Measurements from ENCODE around the gene CRIM1. TPM values are rescaled to one million over a fixed set of nuclear protein-coding genes. Genes with fewer than 3 reads are reported as not detected.
A peak's percentile ranks its signal among the peaks of the same experiment; 100 is the strongest.

Gene CRIM1
- total RNA-seq, 4 donors from 2014 or later: 140 to 429 (median 201) TPM

DNA sequence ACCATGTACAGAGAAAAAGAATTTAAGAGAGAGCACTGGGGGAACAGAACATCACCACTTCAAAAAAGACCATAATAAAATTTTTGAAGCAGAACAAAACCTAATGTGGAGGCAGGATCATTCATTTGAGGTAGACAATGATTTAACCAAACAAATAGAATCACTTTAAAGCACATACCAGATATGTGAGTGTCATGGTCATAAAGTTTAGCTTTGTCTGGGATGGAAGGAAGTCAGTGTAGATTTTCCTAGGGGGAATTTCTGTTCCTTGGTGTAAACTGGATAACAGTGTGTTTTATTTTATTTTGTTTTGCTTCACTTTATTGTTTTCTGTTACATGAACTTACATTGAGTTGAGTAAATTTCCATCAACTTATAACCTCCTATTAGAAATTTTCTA is 120.8 kb downstream of the CRIM1 start:
- peaks cover 7 to 49% (median 38%) of the 10 kb centered on the region in 4 donors for H3K36me3 ChIP-seq
- H3K4me1 ChIP-seq: peaks cover 9 to 29% (median 23%) of the 10 kb centered on the region in 4 donors
- no peak overlapping the region for H3K4me3 ChIP-seq
- intact Hi-C loops (cut with DNase I): no loop called here
- DNase-seq (ENCODE audit: extremely low spot score): no peak
- no peak for TF ChIP-seq POLR2A (IDR thresholded peaks at IDR 0.05; ENCODE audit: low read depth)
- TF ChIP-seq, protein P1, sequence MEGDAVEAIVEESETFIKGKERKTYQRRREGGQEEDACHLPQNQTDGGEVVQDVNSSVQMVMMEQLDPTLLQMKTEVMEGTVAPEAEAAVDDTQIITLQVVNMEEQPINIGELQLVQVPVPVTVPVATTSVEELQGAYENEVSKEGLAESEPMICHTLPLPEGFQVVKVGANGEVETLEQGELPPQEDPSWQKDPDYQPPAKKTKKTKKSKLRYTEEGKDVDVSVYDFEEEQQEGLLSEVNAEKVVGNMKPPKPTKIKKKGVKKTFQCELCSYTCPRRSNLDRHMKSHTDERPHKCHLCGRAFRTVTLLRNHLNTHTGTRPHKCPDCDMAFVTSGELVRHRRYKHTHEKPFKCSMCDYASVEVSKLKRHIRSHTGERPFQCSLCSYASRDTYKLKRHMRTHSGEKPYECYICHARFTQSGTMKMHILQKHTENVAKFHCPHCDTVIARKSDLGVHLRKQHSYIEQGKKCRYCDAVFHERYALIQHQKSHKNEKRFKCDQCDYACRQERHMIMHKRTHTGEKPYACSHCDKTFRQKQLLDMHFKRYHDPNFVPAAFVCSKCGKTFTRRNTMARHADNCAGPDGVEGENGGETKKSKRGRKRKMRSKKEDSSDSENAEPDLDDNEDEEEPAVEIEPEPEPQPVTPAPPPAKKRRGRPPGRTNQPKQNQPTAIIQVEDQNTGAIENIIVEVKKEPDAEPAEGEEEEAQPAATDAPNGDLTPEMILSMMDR (IDR thresholded peaks at IDR 0.05): no peak
- TF ChIP-seq POLR2AphosphoS5 (IDR thresholded peaks at IDR 0.05): no peak
- TF ChIP-seq EP300 (IDR thresholded peaks at IDR 0.05): no peak
- H3K27ac ChIP-seq (replicated peaks in 1 of 4): peak overlapping the region in 2 of 4 donors; percentile 61 to 74
- H3K9me3 ChIP-seq: peaks cover 0 to 13% (median 2%) of the 10 kb centered on the region in 4 donors
- no peaks in the 10 kb centered on the region for H3K27me3 ChIP-seq

DNA sequence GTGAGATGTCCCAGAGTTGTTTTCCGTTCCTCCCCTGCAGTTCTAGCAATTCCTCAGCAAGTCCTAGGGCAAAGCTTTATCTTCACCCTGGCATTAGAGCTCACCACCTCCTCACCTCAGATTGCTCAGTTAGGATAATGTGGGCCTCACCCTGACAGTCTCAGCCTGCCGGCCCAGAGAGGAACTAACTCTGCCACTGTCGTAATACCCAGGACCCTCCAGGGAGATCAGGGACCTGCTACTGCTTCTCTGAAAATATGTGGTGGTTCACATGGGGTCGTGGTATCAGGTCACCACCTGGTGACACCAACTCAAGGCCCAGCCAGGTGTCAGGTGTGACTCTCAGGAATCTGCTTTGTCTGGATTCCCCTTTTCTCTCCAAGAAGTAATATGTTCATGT is 121.7 kb downstream of the CRIM1 start:
- Histone ChIP-seq H3K4me1 (peaks cover 9 to 36% (median 31%) of the 10 kb centered on the region in 4 donors), H3K4me3 (no peak overlapping the region), H3K27ac (replicated peaks in 1 of 4) (peak overlapping the region; percentile 27 to 74 (median 64)), H3K36me3 (peaks cover 7 to 55% (median 42%) of the 10 kb centered on the region in 4 donors), H3K9me3 (peaks cover 0 to 13% (median 2%) of the 10 kb centered on the region in 4 donors), H3K27me3 (no peaks in the 10 kb centered on the region)
- intact Hi-C loops (cut with DNase I): no loop called here
- WGBS: 86% methylated on average over 2 of the region's 4 CpGs
- TF ChIP-seq POLR2A (IDR thresholded peaks at IDR 0.05; ENCODE audit: low read depth) (no peak), POLR2AphosphoS5 (IDR thresholded peaks at IDR 0.05) (no peak), EP300 (IDR thresholded peaks at IDR 0.05) (no peak)
- TF ChIP-seq, protein P1 (IDR thresholded peaks at IDR 0.05): no peak
- DNase-seq (ENCODE audit: extremely low spot score): no peak

DNA sequence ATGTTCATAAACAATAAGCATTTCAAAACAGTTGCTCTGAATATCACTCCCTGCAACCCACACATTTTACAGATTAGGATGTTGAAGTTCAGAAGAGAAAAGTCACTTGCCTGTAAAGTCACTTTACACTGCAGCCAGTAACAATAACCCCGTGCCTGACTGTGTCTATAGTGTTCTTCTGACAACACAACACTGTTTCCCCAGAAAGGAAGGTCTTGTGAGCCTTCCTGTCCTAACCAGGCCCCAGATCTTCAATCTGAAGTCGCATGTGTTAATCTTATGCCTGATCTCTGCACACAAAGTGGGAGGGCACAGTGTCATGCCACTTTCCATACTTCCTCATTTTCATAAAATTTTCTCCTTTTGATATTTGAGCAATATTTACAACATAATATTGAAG is 122.2 kb downstream of the CRIM1 start:
- no peak overlapping the region for H3K4me3 ChIP-seq
- peaks cover 0 to 13% (median 2%) of the 10 kb centered on the region in 4 donors for H3K9me3 ChIP-seq
- WGBS: 42% methylated on average over 2 of the region's 2 CpGs
- H3K36me3 ChIP-seq: peaks cover 7 to 55% (median 42%) of the 10 kb centered on the region in 4 donors
- DNase-seq (ENCODE audit: extremely low spot score): no peak
- H3K27ac ChIP-seq (replicated peaks in 1 of 4): peak overlapping the region; percentile 27 to 74 (median 64)
- intact Hi-C loops (cut with DNase I): no loop called here
- H3K4me1 ChIP-seq: peaks cover 9 to 40% (median 35%) of the 10 kb centered on the region in 4 donors
- no peak for TF ChIP-seq POLR2AphosphoS5 (IDR thresholded peaks at IDR 0.05)
- TF ChIP-seq EP300 (IDR thresholded peaks at IDR 0.05): no peak
- TF ChIP-seq, protein P1 (IDR thresholded peaks at IDR 0.05): no peak
- TF ChIP-seq POLR2A (IDR thresholded peaks at IDR 0.05; ENCODE audit: low read depth): no peak
- no peaks in the 10 kb centered on the region for H3K27me3 ChIP-seq

DNA sequence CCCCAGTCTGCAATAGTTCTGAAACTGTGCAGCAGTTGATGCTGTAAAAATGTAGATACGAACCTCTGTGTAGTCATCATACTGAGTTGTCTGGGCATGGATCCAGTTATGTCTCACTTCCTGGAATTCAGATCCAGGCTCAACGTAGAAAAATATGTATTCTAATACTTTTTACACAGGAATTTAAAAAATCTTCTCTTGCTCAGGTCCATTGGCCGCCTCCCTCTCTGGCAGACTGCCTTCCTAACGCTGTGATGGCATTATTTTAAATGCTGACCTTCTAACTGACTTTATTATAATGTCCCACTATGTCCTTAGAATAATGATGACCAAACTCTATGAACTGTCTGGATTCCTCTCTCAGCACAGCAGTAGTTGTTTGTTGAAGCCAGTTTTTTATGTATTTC is 122.8 kb downstream of the CRIM1 start:
- no peak for DNase-seq (ENCODE audit: extremely low spot score)
- WGBS: 5% methylated on average over 4 of the region's 4 CpGs
- peaks cover 14 to 46% (median 41%) of the 10 kb centered on the region in 4 donors for H3K4me1 ChIP-seq
- peaks cover 0 to 13% (median 2%) of the 10 kb centered on the region in 4 donors for H3K9me3 ChIP-seq
- peaks cover 7 to 57% (median 44%) of the 10 kb centered on the region in 4 donors for H3K36me3 ChIP-seq
- H3K27ac ChIP-seq (replicated peaks in 1 of 4): peak overlapping the region; percentile 27 to 74 (median 64)
- H3K4me3 ChIP-seq: no peak overlapping the region
- intact Hi-C loops (cut with DNase I): no loop called here
- peak; percentile 11 to 47 for TF ChIP-seq POLR2AphosphoS5 (IDR thresholded peaks at IDR 0.05)
- TF ChIP-seq, protein P1 (IDR thresholded peaks at IDR 0.05): no peak
- no peaks in the 10 kb centered on the region for H3K27me3 ChIP-seq

DNA sequence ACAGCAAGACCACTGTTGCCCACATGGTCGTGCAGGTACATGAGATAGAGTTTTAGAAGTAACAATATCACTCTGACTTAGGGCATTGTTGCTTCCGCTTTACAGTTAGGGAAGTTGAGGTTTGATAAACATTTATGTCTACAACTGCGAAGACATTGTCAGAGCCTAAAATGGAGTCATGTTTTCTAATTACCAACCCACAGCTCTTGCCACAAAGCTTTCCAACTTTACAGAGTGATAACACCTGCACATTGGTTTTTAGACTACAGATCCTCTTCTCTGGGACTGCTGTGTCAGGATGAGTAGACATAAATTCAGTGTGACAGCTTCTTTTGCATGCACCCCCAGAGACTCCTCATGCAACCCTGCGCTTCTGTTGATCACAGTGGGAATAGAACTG is 123.4 kb downstream of the CRIM1 start:
- Histone ChIP-seq H3K9me3 (peaks cover 0 to 13% (median 2%) of the 10 kb centered on the region in 4 donors), H3K36me3 (peaks cover 11 to 61% (median 46%) of the 10 kb centered on the region in 4 donors), H3K27me3 (no peaks in the 10 kb centered on the region), H3K27ac (replicated peaks in 1 of 4) (peak overlapping the region; percentile 0 to 74 (median 64)), H3K4me1 (peaks cover 20 to 52% (median 45%) of the 10 kb centered on the region in 4 donors), H3K4me3 (no peak overlapping the region)
- no peak for TF ChIP-seq POLR2A (IDR thresholded peaks at IDR 0.05; ENCODE audit: low read depth)
- no peak for TF ChIP-seq EP300 (IDR thresholded peaks at IDR 0.05)
- TF ChIP-seq, protein P1 (IDR thresholded peaks at IDR 0.05): no peak
- TF ChIP-seq POLR2AphosphoS5 (IDR thresholded peaks at IDR 0.05): no peak
- intact Hi-C loops (cut with DNase I): no loop called here
- WGBS: 88% methylated on average over 2 of the region's 4 CpGs
- no peak for DNase-seq (ENCODE audit: extremely low spot score)
